ENCODE measurements around the gene SMARCA1.

The SMARCA1 gene

DNA sequence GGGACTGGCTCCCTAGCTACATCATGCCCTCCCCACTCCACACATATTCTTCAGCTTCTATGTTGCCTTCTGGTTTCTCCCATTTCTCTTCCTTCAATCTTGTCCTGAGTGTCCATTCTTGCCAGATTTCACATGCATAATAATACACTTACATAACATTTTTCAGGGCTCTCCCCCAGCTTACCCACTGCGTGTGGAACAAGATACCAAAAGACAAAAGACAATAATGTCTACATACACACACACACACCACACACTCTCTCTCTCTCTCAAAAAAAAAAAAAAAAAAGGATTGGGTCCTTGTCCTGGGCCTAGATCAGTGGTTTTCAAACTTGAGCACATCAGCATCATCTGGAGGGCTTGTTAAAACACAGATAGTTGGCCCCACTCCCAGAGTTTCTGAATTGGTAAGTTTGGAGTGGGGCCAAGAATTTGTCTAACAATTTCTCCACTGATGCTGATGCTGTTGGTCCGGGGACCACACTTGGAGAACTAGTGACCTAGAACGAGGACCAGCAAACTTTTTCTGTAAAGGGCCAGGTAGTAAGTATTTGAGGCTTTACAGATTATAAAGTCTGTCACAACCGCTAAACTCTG is 6.5 kb upstream of the SMARCA1 start:
- DNase-seq (ENCODE audit: low read depth), result no peak

DNA sequence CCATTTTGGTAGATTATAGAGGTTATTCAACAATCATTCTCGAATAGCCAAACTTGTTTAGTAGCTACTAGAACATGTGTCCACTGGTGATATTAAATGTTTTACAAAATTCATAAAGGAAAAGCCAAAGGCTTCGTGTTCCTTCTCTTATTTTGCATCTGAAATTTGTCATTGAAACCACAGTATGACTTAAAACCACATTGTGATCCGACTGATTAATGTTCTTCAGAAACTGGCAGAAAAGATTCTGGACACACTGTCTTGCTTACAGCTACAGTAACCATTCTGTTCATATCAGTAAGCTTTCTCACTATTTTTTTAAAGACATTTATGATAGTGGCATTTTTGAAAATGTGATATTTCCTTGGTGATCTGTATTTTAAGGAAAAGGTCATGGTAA is 2.6 kb upstream of the SMARCA1 start:
- no peak for DNase-seq (ENCODE audit: low read depth)

DNA sequence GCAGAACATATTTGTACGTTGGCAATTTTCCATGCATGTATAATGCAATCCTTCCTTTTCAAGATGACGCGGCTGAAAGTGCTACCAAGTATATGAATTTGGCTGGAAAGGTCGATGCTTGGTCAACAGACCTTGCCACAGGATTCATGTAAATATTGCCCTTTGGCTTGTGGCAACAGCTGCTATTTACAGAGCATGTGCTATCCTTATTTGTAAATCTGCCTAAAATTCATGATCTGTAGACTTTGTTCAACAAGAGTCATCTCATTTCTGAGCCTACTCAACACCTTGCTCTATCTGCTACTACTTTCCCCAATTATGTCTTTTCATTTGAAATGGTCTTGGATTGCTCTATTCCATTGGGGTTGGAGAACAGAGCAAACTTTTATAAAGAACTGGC is 1.9 kb upstream of the SMARCA1 start:
- DNase-seq (ENCODE audit: low read depth), result no peak

DNA sequence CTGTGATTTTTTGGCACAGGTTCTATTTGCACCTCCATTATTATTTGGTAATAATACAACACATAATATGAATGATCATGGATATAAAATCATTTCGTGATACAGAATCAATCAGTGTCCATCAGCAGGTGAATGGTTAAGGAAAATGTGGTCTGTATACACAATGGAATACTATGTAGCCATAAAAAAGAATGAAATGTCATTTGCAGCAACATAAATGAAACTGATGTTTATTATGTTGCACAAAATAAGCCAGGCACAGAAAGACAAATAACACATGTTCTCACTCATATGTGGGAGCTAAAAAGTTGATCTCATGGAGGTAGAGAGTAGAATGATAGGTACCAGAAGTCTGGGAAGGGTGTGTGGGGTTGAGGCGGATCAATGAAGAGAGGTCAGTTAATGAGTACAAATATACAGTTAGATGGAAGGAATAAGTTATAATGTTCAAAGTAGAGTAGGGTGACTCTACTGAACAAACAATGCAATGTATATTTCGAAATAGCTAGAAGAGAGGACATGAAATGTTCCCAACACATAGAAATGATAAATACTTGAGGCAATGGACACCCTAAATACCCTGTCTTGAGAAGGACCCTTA is 1.1 kb upstream of the SMARCA1 start:
- no peak for DNase-seq (ENCODE audit: low read depth)

DNA sequence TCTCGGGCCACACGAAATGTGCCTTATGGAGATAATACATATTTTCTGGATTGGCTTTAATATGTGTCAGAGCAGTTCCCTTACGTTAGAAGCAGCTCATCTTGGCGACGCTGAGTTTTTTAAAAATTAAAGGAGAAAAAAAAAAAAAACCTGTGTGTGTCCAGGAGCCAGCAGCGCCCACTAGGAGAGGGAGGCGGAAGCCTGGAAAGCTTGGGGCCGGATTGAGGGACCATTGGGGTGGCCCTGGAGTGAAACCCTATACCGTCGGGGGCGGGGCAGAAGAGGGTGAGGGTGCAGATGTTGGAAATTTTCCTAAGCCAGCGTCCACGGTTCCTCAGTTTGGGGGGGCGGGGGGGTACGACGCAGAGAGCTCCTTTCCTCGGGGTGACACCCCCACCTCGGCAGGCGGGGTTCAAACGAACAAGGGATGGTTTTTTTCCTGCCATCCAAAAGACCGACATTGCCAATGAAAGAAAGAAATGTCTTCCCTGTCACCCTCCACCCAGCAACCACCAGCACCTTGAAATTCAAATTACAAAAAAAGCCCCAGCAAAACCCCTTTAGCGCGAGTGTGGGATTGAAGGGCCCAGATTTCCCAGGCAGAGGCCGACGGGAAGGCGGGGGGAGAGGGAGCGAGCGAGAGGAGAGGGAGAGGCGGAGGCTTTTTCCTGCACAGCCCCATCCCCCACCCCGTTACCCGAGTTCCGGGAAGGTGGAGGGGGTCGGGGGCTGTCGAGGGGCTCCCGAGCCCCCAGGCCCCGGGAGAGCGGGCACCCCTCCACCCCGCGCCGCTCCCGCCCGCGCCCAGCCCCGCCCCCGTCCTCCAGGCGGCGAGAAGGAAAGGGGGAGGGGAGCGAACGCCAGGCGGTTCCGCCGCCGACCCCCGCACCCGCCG is 859 bp downstream of the SMARCA1 start:
- no peak for DNase-seq (ENCODE audit: low read depth)

DNA sequence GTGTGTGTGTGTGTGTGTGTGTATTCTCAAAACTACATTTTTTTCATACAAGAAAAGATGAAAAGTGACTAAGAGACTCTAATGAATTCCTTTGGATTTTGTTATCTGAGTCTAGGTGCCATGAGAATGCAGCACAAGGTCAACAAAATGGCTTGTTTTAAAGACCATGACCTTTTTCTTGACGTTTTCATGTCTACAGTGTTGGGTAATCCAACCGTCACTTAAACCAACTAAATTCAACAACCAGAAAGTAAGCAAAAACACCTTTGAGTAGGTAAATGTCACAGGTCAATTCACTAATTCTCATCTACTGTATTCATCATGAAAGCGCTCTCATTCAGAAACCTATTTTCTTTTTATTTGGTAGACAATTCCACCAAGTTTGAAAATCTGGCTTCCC is 3.1 kb downstream of the SMARCA1 start:
- DNase-seq (ENCODE audit: low read depth), result no peak

DNA sequence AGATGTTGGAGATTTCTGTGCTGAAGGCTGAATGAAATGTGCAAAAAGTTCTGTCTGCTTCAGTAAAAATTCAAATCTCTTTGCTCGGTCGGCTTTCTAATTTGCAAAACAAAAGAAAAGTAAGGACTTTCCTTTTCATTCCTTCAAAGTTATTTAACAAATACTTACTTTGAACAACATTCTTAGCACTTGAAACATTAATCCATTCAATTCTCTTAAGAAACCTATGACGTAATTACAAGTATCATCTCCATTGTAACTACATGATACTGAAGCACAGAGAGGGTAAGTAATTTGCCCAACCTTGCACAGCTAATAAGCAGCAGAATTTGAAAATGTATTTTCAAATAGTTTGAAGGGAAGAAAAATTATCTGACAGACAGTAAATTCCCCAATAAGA is 6.9 kb downstream of the SMARCA1 start:
- DNase-seq (ENCODE audit: low read depth), result no peak

DNA sequence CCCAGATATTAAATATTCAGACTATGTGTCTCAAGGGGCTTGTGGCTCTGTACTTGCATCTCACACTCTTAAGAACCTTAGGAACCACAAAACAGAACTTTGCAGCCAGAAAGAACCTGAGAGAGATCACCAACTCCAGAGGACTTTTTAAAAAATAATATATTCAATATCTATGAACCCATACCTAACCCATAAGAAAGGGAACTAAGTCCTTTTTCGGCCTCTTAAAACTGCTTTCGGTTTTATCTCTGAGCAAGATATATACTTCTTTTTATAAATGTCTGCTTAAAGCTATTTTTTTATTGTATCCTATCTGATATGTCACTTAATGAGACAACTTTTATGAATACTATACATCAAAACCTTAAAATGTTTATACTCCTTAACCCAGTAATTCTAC is 10.9 kb downstream of the SMARCA1 start:
- DNase-seq (ENCODE audit: low read depth), result no peak

DNA sequence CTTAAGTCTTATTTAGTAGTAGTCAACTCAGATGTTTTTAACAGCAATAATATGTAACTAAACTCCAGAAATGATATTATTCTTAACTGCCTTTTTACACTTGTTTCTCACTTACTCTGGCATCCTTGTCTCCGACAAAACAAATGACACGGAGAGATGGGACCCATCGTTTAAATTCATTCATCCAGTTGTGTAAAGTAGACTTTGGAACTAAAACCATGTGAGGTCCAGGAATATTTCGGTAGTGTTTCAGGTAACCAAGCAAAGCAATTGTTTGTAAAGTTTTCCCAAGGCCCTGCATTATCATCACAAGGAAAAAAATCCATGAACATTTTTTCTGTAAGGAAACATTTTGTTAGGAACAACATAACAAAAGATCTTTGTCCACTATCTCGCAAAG is 11.6 kb downstream of the SMARCA1 start:
- DNase-seq (ENCODE audit: low read depth), result no peak

DNA sequence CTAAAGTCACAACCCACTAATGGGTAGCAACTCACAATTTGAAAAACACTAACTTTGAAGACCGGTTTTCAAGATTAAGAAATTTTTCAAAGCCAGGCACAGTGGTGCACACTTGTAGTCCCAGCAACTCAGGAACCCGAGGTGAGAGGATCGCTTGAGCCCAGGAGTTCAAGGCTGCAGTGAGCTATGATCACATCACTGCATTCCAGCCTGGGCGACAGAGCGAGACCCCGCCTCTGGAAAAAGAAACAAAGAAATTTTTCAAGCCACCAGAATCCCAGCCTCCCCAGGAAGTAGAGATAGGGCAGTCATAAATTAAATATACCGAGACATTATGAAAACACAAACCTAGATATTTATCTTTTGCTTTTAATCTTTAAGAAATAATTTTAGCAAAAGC is 13.0 kb downstream of the SMARCA1 start:
- no peak for DNase-seq (ENCODE audit: low read depth)

DNA sequence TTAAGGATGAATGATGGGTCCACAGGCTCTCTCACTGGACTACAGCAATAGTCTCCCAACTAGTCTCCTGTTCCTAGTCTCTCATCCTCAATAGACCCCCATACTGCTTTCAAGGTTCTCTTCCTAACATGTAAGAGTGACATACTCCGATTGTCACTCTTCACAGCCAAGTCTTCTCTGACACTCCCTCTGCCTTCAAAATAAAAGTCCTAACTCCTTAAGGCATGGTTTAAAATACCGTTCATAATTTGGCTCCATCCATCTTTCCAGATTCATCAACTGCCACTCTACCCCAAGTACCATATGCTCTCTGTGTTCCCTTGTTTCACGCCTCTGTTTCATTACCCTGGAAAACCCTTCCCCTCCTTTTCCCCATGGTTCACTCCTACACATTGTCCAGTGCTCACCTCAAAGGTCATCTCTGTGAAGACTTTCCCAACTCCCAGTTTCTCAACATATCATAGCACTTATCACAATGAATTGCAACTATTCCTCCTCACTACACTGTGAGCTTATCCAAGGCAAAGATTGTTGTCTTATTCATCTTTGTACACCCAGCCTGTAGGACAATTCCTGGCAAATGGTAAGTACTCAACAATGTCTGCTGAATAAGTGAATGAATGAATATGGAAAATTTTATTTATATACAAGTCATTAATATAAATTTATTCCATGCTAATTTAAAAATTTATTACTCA is 26.0 kb downstream of the SMARCA1 start:
- DNase-seq (ENCODE audit: low read depth), result no peak

DNA sequence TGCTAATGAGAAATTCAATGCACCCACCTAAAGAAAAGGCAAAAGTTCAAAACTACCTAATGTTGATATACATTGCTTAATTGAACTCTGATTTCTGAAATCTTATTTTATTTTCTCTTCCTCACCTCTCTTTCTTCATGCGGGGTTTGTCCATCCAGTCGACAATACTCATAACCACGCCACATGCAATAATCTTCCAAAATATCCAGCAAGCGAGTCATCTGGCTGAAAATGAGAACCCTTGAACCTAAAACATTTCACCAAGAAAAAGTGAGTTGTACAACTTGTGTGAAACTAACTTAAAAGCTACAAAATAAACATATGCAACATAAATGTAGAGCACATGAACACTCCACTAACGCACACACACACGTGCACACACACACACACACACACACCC is 26.7 kb downstream of the SMARCA1 start:
- no peak for DNase-seq (ENCODE audit: low read depth)

DNA sequence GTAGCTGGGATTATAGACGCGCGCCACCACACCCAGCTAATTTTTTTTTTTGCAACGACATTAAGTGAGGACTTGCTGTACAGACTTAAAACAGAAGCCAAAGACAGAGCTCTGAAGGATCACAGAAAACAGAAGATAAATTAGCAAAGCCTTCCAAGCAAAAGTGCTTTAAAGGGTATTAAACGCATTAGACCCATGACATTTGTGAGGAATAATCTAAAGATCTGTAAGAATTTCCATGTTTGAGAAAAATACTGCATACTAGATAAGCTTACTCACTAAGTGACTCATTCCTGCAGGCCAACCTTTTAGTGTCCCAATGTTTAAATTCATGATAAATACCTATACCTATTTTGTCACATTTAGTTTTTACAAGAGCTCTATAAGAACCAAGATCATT is 27.4 kb downstream of the SMARCA1 start:
- no peak for DNase-seq (ENCODE audit: low read depth)

DNA sequence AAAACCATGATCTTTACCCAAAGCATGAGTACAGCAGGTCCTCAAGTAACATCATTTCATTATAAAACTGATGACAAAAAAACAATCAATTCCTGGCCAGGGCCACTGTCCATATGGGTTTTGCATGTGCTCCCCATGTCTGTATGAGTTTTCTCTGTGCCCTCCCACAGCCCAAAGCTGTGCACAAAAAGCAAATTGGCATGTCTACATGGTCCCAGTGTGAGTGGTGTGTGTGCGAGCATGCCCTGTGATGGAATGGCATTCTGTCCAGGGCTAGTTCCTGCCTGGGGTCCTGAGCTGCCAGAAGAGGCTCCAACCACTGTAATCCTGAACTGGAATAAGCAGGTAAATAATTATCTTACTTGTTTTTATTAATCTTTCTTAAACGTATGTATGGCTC is 28.4 kb downstream of the SMARCA1 start:
- DNase-seq (ENCODE audit: low read depth), result no peak

DNA sequence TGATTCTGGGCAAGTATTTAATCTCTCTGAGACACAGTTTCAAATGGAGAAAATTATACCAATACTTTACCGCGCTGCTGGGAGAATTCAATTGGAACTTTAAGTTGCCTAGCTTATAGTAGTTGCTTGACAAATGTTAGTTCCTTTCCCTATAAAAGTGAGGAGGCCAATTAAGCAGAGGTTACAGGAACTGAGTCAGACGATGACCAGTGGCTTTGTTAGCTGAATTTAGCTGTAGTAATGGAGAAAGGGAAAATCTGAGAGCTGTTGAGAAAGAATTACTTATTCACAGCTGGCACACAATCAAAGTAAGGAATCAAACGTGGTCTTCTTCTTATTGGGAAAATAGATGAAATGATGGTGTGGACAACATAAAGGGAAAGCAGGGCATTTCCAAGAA is 29.6 kb downstream of the SMARCA1 start:
- no peak for DNase-seq (ENCODE audit: low read depth)

DNA sequence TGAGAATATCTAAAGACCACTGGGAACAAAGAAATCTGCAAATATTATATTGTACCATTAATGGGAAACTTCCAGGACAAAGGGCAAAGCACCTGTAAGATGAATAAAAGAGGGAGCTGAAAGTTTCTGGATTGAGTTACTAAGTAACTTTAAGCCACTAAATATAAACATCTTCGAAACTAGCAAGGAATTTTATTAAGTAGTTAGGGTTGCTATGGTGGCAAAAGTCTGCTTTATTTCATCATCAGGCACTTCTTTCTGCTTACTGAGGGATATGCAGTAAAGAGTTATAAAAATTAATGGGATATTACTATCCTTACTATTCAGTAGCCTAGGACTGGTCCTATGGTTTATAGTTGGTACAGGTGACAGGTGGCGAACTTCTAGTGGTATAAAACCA is 33.0 kb downstream of the SMARCA1 start:
- no peak for DNase-seq (ENCODE audit: low read depth)

DNA sequence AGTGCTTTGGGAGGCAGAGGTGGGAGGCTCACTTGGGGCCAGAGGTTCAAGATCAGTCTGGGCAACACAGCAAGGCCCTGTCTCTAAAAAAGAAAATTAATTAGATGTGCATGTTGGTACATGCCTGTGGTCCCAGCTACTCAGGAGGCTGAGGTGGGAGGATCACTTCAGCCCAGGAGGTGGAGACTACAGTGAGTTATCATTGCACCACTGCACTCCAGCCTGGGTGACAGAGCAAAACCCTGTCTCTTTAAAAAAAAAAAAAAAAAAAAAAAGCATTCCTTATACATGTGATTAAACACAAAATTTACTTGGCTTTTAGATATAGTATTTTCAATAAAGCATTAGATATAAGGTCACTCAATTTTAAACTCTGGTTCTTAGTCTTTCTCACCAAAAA is 34.9 kb downstream of the SMARCA1 start:
- DNase-seq (ENCODE audit: low read depth), result no peak

DNA sequence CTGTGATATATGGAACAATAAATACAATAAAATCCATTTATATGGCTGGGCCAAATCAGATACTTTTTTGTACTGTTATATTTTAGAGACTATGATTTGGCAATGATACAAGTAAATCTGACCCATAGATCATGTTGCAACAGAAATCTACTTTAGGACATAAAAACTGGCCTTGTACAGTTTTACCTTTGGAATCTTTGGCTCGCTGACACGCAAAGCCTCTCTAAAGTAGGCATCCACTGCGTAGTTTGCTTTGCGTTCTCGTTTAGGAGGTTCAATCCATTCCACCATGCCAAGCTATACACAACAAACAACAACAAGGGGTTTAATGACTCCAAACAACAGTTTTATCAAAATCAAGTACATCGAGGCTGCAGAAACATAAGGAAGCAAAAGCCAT is 42.4 kb downstream of the SMARCA1 start:
- DNase-seq (ENCODE audit: low read depth), result no peak

DNA sequence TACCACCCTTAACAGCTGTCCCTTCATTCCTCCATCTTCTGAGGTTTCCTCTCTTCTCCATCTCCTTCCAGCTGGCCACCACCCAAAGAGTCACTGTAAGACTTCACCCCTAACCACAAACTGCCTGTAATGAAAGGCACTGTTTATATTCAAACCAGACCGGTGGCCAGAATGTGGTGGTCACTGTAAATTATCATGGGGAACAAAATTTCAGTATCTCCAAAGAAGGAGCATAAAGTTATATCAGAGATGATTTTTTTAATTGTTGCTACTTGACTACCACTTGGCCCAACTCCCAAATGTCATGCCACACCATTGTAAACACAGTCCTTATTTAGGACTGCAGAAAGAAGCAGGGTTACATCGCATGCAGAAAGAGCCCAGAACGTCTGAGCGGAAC is 44.8 kb downstream of the SMARCA1 start:
- no peak for DNase-seq (ENCODE audit: low read depth)

DNA sequence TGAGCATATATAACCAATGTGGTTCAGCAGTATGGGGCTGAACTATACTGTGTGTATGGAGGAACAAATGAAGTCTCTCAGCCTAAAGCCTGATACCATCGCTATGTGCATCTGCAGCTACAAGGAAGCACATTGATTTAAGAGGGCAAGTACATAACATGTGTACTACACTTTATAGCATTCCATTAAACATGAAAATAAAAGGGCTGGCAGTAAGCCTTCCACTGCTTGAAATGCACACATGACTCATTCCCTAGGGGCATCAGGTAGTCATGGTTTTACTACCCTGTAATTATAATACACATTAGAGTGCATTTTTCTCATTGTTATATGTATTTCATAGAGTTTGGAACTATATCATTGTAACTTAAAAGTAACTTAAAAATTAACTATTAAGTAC is 51.2 kb downstream of the SMARCA1 start:
- DNase-seq (ENCODE audit: low read depth), result no peak

DNA sequence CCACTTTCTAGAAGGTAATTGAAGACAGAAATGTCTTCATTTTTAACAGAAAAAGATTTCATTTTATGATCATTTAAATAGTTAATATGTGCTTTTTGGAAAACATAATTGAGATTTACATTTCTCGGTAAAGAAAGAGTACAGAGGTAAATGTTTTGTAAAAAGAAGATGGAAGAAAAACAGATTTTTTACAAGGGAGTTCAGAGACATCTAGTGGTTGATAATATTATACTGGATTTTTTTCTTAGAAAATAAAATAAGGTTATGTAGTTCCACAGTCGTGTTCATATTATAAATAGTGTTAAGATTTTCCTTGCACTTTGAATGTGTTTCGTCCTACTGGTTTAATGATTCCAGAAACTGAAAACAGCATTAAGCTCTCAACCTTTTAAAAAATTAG is 60.6 kb downstream of the SMARCA1 start:
- no peak for DNase-seq (ENCODE audit: low read depth)

DNA sequence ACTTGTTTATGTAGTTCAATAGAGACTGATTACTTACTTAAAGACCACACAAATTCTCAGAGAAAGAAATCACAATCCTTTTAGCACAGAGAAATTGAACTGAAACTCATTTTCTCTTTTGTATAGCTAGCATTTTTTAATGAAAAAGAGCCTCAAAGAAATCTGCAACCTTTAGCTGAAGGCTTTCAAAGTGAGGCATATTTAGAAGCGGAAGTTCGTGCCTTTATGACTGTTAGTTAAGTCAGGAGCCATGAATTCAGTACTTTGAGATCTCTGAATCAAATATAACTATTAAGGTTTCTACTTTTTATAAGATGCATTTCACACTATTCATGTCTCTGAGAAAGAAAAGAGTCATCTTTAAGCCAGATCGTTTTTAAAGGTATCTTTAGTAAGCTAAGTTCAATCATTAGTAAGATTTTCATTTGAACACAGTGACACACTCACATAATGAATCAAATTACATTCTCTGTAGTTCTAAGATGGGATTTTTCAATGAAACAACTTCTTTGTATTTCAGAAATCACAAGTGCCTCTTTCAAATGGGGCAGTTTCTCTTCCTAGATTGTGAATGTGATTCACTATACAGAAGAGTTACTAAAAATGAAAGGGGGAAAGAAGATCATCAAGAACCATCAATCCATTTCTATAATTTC is 61.4 kb downstream of the SMARCA1 start:
- DNase-seq (ENCODE audit: low read depth), result no peak
